SK-N-SH (cell line): Measurements from ENCODE around the gene ZSWIM8. TPM values are rescaled to one million over a fixed set of nuclear protein-coding genes. Genes with fewer than 3 reads are reported as not detected.

Source experiments
- CTCF ChIA-PET: fragments of 300-600, 350-600 bp; formaldehyde crosslinking; extraction: SDS; loops from one replicate; lab custom pipeline; 2021; lab: Yijun Ruan, JAX
- POLR2A ChIA-PET: fragments of 350-600 bp; sonication (Branson Sonifier 250); formaldehyde crosslinking; extraction: SDS; loops from one replicate; lab custom pipeline; 2020; ENCODE audit warnings: antibody characterized with exemption, inconsistent platforms; lab: Yijun Ruan, JAX
- DNase-seq: peaks from one replicate; pipeline ENCODE4 v3.0.0; 2012
- H2AFZ ChIP-seq: fragments of 200-600 bp; sonication (generic); 2 replicates; pipeline ENCODE4 v1.8.1; 2016; ENCODE audit warnings: antibody characterized with exemption, mild to moderate bottlenecking, low read depth
- H3F3A ChIP-seq: fragments of 200-600 bp; sonication (generic); replicated peaks from 2 replicates; pipeline ENCODE3; 2016; ENCODE audit warnings: antibody characterized with exemption, mild to moderate bottlenecking; ENCODE audit not compliant: insufficient read depth
- H3K27ac ChIP-seq, 2 experiments: fragments of 200-500 bp in 1 of 2; fragments of 200-600 bp in 1 of 2; sonication (Bioruptor generic) in 1 of 2; sonication (generic), shearing (Covaris generic) in 1 of 2; 2 replicates each; pipeline versions ENCODE4 v1.5.1 to v1.6.1; 2014 to 2016; ENCODE audit warnings: low read depth in 2 of 2, inconsistent platforms in 1 of 2, low read length in 1 of 2, mild to moderate bottlenecking in 1 of 2, mixed read lengths in 1 of 2
- H3K27me3 ChIP-seq: fragments of 200-600 bp; sonication (generic), shearing (Covaris generic); 2 replicates; pipeline ENCODE4 v1.6.1; 2016; ENCODE audit warnings: mixed run types; ENCODE audit not compliant: insufficient read depth
- H3K36me3 ChIP-seq, 2 experiments: fragments of 200-500 bp in 1 of 2; fragments of 200-600 bp in 1 of 2; sonication (Bioruptor generic) in 1 of 2; sonication (generic) in 1 of 2; replicated peaks in 1 of 2; 2 replicates each; pipeline versions ENCODE3 to v1.5.1; 2014 to 2016; ENCODE audit warnings: low read length in 1 of 2, mild to moderate bottlenecking in 1 of 2; ENCODE audit not compliant: insufficient read depth in 2 of 2, control insufficient read depth in 1 of 2
- H3K4me1 ChIP-seq, 2 experiments: fragments of 200-500 bp in 1 of 2; fragments of 200-600 bp in 1 of 2; sonication (Bioruptor generic) in 1 of 2; sonication (generic), shearing (Covaris generic) in 1 of 2; 2 replicates each; pipeline versions ENCODE4 v1.5.1 to v1.6.1; 2014 to 2016; ENCODE audit warnings: low read depth in 1 of 2, low read length in 1 of 2, mixed run types in 1 of 2; ENCODE audit not compliant: insufficient read depth in 2 of 2, control insufficient read depth in 1 of 2
- H3K4me2 ChIP-seq: fragments of 200-600 bp; sonication (generic), shearing (Covaris generic); 2 replicates; pipeline ENCODE4 v1.6.1; 2017; ENCODE audit warnings: mixed run types
- H3K4me3 ChIP-seq, 2 experiments: fragments of 200-500 bp in 1 of 2; fragments of 200-600 bp in 1 of 2; sonication (Bioruptor generic) in 1 of 2; sonication (generic), shearing (Covaris generic) in 1 of 2; 2 replicates each; pipeline versions ENCODE4 v1.5.1 to v1.8.1; 2014 to 2016; ENCODE audit warnings: low read depth in 2 of 2, inconsistent platforms in 1 of 2, low read length in 1 of 2, mild to moderate bottlenecking in 1 of 2, mixed read lengths in 1 of 2, moderate library complexity in 1 of 2
- H3K79me2 ChIP-seq: fragments of 200-600 bp; sonication (generic); 2 replicates; pipeline ENCODE4 v1.8.1; 2017; ENCODE audit warnings: mild to moderate bottlenecking; ENCODE audit not compliant: insufficient read depth
- H3K9ac ChIP-seq: fragments of 200-600 bp; sonication (generic); 2 replicates; pipeline ENCODE4 v1.6.1; 2017; ENCODE audit warnings: mixed run types
- H3K9me2 ChIP-seq: fragments of 200-600 bp; sonication (generic); 2 replicates; pipeline ENCODE4 v1.6.1; 2017; ENCODE audit warnings: mixed run types
- H3K9me3 ChIP-seq: fragments of 200-600 bp; sonication (generic); 2 replicates; pipeline ENCODE4 v1.6.1; 2017; ENCODE audit warnings: mixed run types, mild to moderate bottlenecking, moderate library complexity
- H4K20me1 ChIP-seq: fragments of 200-600 bp; sonication (generic); 2 replicates; pipeline ENCODE4 v1.6.1; 2017; ENCODE audit warnings: mild to moderate bottlenecking, mixed run types; ENCODE audit not compliant: insufficient read depth
- CHD2 ChIP-seq: fragments of 150-350 bp; IDR thresholded peaks from 2 replicates; pipeline ENCODE4 v1.6.1; 2018; ENCODE audit warnings: low read length; ENCODE audit not compliant: partially characterized antibody
- CTCF ChIP-seq: fragments of 200-600 bp; sonication (generic); IDR thresholded peaks from 2 replicates; pipeline ENCODE4 v1.6.1; 2017; ENCODE audit warnings: antibody characterized with exemption, mild to moderate bottlenecking, moderate library complexity
- EP300 ChIP-seq, 2 experiments: IDR thresholded peaks; 2 replicates each; pipeline versions ENCODE4 v1.4.0 to v1.6.1; 2012; ENCODE audit warnings: borderline replicate concordance in 1 of 2, low read depth in 1 of 2, low read length in 1 of 2
- FOXJ3 ChIP-seq: sonication (generic); formaldehyde crosslinking; IDR thresholded peaks from 2 replicates; pipeline ENCODE4 v1.5.1; 2020; ENCODE audit warnings: mild to moderate bottlenecking, missing genetic modification reagents
- JUND ChIP-seq: IDR thresholded peaks from 2 replicates; pipeline ENCODE4 v1.4.0; 2012
- MAX ChIP-seq: IDR thresholded peaks from 2 replicates; pipeline ENCODE4 v1.4.0; 2012; ENCODE audit warnings: low read depth
- MXI1 ChIP-seq: IDR thresholded peaks from 2 replicates; pipeline ENCODE4 v1.6.1; 2012; ENCODE audit warnings: mild to moderate bottlenecking, low read depth, low read length, improper control_type of control experiment
- PBX3 ChIP-seq: IDR thresholded peaks from 2 replicates; pipeline ENCODE4; 2012
- POLR2AphosphoS5 ChIP-seq: IDR thresholded peaks from 2 replicates; pipeline ENCODE4 v1.6.1; 2012; ENCODE audit warnings: low read depth, low read length
- RAD21 ChIP-seq: IDR thresholded peaks from 2 replicates; pipeline ENCODE4 v1.6.1; 2012; ENCODE audit warnings: mild to moderate bottlenecking, low read length
- RCOR1 ChIP-seq: fragments of 150-350 bp; IDR thresholded peaks from 2 replicates; pipeline ENCODE4 v1.6.1; 2017; ENCODE audit warnings: antibody characterized with exemption, low read length
- RFX5 ChIP-seq: IDR thresholded peaks from 2 replicates; pipeline ENCODE4 v1.6.1; 2012; ENCODE audit warnings: mild to moderate bottlenecking, improper control_type of control experiment, low read length
- RXRA ChIP-seq: IDR thresholded peaks from 2 replicates; pipeline ENCODE4 v1.4.0; 2012; ENCODE audit warnings: low read depth, mild to moderate bottlenecking, borderline replicate concordance
- SMC3 ChIP-seq: IDR thresholded peaks from 2 replicates; pipeline ENCODE4 v1.6.1; 2012; ENCODE audit warnings: low read depth, low read length, improper control_type of control experiment
- TAF1 ChIP-seq: IDR thresholded peaks from 2 replicates; pipeline ENCODE4 v1.6.1; 2012; ENCODE audit warnings: low read depth, mild to moderate bottlenecking, low read length, moderate library complexity, borderline replicate concordance
- USF2 ChIP-seq: fragments of 150-350 bp; IDR thresholded peaks from 2 replicates; pipeline ENCODE4 v1.6.1; 2017; ENCODE audit warnings: antibody characterized with exemption, low read length, low read depth, borderline replicate concordance
- WGBS: methylation state at CpG from one replicate; pipeline ENCODE4 v1.1.6; 2017; ENCODE audit warnings: low lambda C conversion rate; 5-methylcytosine and 5-hydroxymethylcytosine counted together
- polyA plus RNA-seq, 3 experiments: library from polyadenylated mRNA; depleted of rRNA; stranded (reverse); fragments of >200 nt; gene quantifications; 2 replicates each; pipeline ENCODE4 v1.2.3, GENCODE V29; 2012

Gene ZSWIM8
- polyA plus RNA-seq, 1 of the 3 experiments (the other 2 are of a cell fraction): 97.3 TPM

- DNase-seq: no peak
- Histone ChIP-seq H3K9me3 (no peaks in the 10 kb centered on the region), H3K4me3 (no peak overlapping the region), H3K27me3 (no peaks in the 10 kb centered on the region), H2AFZ (no peak overlapping the region), H3K4me1 (no peaks in the 10 kb centered on the region), H3K79me2 (no peaks in the 10 kb centered on the region), H4K20me1 (no peaks in the 10 kb centered on the region), H3K36me3 (peaks cover 29 to 68% of the 10 kb centered on the region in 2 experiments), H3K4me2 (no peak overlapping the region), H3K9me2 (no peaks in the 10 kb centered on the region), H3K9ac (no peak overlapping the region), H3F3A (peaks cover 3% of the 10 kb centered on the region), H3K27ac (no peak overlapping the region)
- 81% methylated on average over 3 of the region's 5 CpGs for WGBS
- ChIA-PET CTCF (interaction anchor here (1.1 to 28.7 kb wide), 2 partner anchors 30 to 98 kb away, joined by 3 to 753 read pairs; partner anchors contain the start of gene CAMK2G), POLR2A (no interaction called here)
- TF ChIP-seq POLR2AphosphoS5: no peak
- no peak for TF ChIP-seq RCOR1
- TF ChIP-seq, all 33 proteins: peak for 0
These were observed 57.9 kb downstream of the ZSWIM8 start for GRCh38 chr10:73843261-73843660.

GRCh38 chr10:73847031-73847430 is 61.6 kb downstream of the ZSWIM8 start:
- POLR2A ChIA-PET: no interaction called here
- peaks cover 29 to 46% of the 10 kb centered on the region in 2 experiments for H3K36me3 ChIP-seq
- TF ChIP-seq MAX (no peak), JUND (no peak), CHD2 (no peak), RCOR1 (no peak), RFX5 (no peak)
- TF ChIP-seq, all 33 proteins: peak for 0
- Histone ChIP-seq H3K9me3 (no peaks in the 10 kb centered on the region), H3K4me2 (no peak overlapping the region), H3F3A (peaks cover 3% of the 10 kb centered on the region), H3K79me2 (no peaks in the 10 kb centered on the region), H2AFZ (no peak overlapping the region), H3K27me3 (no peaks in the 10 kb centered on the region), H3K27ac (no peak overlapping the region), H3K9me2 (no peaks in the 10 kb centered on the region), H3K4me3 (no peak overlapping the region), H3K4me1 (peaks cover 0 to 11% of the 10 kb centered on the region in 2 experiments; a peak in 1 of 4 replicates), H4K20me1 (no peaks in the 10 kb centered on the region), H3K9ac (no peak overlapping the region)
- no peak for DNase-seq
- CTCF ChIA-PET: interaction anchor here (1.0 to 28.7 kb wide), 2 partner anchors 26 to 94 kb away, joined by 4 to 753 read pairs; partner anchors contain the start of gene CAMK2G
- WGBS: 92% methylated on average over 7 of the region's 7 CpGs

- peaks cover 3% of the 10 kb centered on the region for H3F3A ChIP-seq
- H3K4me2 ChIP-seq: no peak overlapping the region
- no peak overlapping the region for H3K27ac ChIP-seq
- no peak overlapping the region for H2AFZ ChIP-seq
- peak overlapping the region in 1 of 2 experiments; percentile 6; a peak in 1 of 4 replicates for H3K4me3 ChIP-seq
- TF ChIP-seq RCOR1 (no peak), CHD2 (no peak), TAF1 (no peak), SMC3 (peak; percentile 97), FOXJ3 (CRISPR knock-in tag) (no peak), PBX3 (no peak), RFX5 (no peak), RXRA (no peak), CTCF (peak; percentile 99), EP300 (IDR thresholded peaks at IDR 0.05; ENCODE audit: borderline replicate concordance in 1 of 2, low read depth in 1 of 2, low read length in 1 of 2) (no peak), RAD21 (peak; percentile 97), MXI1 (no peak), USF2 (no peak)
- WGBS: 34% methylated on average over 17 of the region's 17 CpGs
- H3K4me1 ChIP-seq: peaks cover 0 to 11% of the 10 kb centered on the region in 2 experiments; a peak in 1 of 4 replicates
- peak; percentile 91 for DNase-seq
- H4K20me1 ChIP-seq: no peaks in the 10 kb centered on the region
- no peaks in the 10 kb centered on the region for H3K9me3 ChIP-seq
- peaks cover 24 to 54% of the 10 kb centered on the region in 2 experiments for H3K36me3 ChIP-seq
- H3K79me2 ChIP-seq: no peaks in the 10 kb centered on the region
- no peak overlapping the region for H3K9ac ChIP-seq
- ChIA-PET CTCF (interaction anchor here (0.5 to 28.7 kb wide), 27 partner anchors 10 to 363 kb away, joined by 3 to 753 read pairs (median 3); partner anchors contain the start of genes ADK, AP3M1, CAMK2G and CHCHD1), POLR2A (no interaction called here)
- H3K27me3 ChIP-seq: no peaks in the 10 kb centered on the region
- H3K9me2 ChIP-seq: no peaks in the 10 kb centered on the region
These were observed 63.5 kb downstream of the ZSWIM8 start for GRCh38 chr10:73848821-73849489.
